ENCODE measurements around the gene ARHGAP45.
"Not testable (repeated sequence)": the region's sequence is repeated elsewhere in the genome, so short reads cannot be mapped to it uniquely, and the experiment has no call there.

The ARHGAP45 gene

GRCh38 chr19:1117654-1118053 is 50.7 kb downstream of the ARHGAP45 start:
- DNase-seq, result no peak

- DNase-seq, result no peak
Measured at GRCh38 chr19:1118999-1119398, 52.0 kb downstream of the ARHGAP45 start.

GRCh38 chr19:1119475-1120217 is 52.7 kb downstream of the ARHGAP45 start:
- no peak for DNase-seq

GRCh38 chr19:1121395-1121794 is 54.4 kb downstream of the ARHGAP45 start:
- DNase-seq, result no peak

- DNase-seq, result no peak
Measured at GRCh38 chr19:1122021-1122971, 55.3 kb downstream of the ARHGAP45 start.

GRCh38 chr19:1122972-1123363 is 56.0 kb downstream of the ARHGAP45 start:
- DNase-seq, result peak; percentile 43

GRCh38 chr19:1123381-1123780 is 56.4 kb downstream of the ARHGAP45 start:
- no peak for DNase-seq

GRCh38 chr19:1123885-1124677 is 57.1 kb downstream of the ARHGAP45 start:
- no peak for DNase-seq

- DNase-seq, result no peak
Measured at GRCh38 chr19:1125601-1126467, 58.9 kb downstream of the ARHGAP45 start.

- no peak for DNase-seq
Measured at GRCh38 chr19:1126984-1127760, 60.2 kb downstream of the ARHGAP45 start.

- DNase-seq, result no peak
Measured at GRCh38 chr19:1128106-1128505, 61.1 kb downstream of the ARHGAP45 start.

GRCh38 chr19:1129084-1129483 is 62.1 kb downstream of the ARHGAP45 start:
- DNase-seq, result not testable (repeated sequence)

GRCh38 chr19:1129535-1129934 is 62.6 kb downstream of the ARHGAP45 start:
- no peak for DNase-seq

- peak; percentile 79 for DNase-seq
Measured at GRCh38 chr19:1130771-1131717, 64.1 kb downstream of the ARHGAP45 start.

- DNase-seq, result peak; percentile 96
Measured at GRCh38 chr19:1131718-1132551, 65.0 kb downstream of the ARHGAP45 start.

GRCh38 chr19:1132552-1133383 is 65.8 kb downstream of the ARHGAP45 start:
- DNase-seq, result peak; percentile 61

GRCh38 chr19:1133471-1133929 is 66.5 kb downstream of the ARHGAP45 start:
- peak; percentile 92 for DNase-seq

- DNase-seq, result no peak
Measured at GRCh38 chr19:1134431-1134830, 67.5 kb downstream of the ARHGAP45 start.
